SK-N-MC (cell line): ENCODE results near the gene ZNF148.

Experiments
- EZH2 ChIP-seq: fragments of 200-600 bp; sonication (generic); IDR thresholded peaks from one replicate; pipeline ENCODE4 v1.6.1; 2017; ENCODE audit warnings: antibody characterized with exemption
- FOXP2 ChIP-seq: optimal IDR thresholded peaks from 2 replicates; pipeline ENCODE3; 2011; ENCODE audit warnings: mild to moderate bottlenecking, moderate library complexity; ENCODE audit not compliant: insufficient read depth; ENCODE audit errors: extremely low read length, control extremely low read depth
- POLR2AphosphoS5 ChIP-seq: IDR thresholded peaks from 2 replicates; pipeline ENCODE4 v1.6.1; 2012; ENCODE audit warnings: mild to moderate bottlenecking, low read depth, low read length, borderline replicate concordance

DNA sequence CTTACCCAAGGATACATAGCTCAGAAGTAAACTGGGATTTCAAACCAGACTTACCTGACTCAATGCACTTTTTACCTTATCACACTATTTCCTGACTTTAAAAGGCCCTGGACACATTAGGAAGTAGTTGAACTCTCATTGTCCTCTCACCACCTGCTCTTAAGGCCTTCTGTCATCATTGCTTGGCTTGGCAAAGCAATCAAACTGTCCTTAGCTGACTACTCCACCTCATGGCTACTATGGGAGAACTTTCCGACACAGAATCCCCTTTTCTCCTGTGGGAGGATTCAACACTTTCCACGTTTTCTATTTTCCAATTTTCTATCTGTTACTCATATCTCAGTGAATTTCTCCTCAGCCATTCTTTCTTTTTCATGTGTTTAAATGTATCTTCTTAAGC, 55.4 kb downstream of the ZNF148 start:
- TF ChIP-seq FOXP2 (no peak), EZH2 (no peak), POLR2AphosphoS5 (no peak)
